ENCODE measurements around the gene KCNF1.

The KCNF1 gene

DNA sequence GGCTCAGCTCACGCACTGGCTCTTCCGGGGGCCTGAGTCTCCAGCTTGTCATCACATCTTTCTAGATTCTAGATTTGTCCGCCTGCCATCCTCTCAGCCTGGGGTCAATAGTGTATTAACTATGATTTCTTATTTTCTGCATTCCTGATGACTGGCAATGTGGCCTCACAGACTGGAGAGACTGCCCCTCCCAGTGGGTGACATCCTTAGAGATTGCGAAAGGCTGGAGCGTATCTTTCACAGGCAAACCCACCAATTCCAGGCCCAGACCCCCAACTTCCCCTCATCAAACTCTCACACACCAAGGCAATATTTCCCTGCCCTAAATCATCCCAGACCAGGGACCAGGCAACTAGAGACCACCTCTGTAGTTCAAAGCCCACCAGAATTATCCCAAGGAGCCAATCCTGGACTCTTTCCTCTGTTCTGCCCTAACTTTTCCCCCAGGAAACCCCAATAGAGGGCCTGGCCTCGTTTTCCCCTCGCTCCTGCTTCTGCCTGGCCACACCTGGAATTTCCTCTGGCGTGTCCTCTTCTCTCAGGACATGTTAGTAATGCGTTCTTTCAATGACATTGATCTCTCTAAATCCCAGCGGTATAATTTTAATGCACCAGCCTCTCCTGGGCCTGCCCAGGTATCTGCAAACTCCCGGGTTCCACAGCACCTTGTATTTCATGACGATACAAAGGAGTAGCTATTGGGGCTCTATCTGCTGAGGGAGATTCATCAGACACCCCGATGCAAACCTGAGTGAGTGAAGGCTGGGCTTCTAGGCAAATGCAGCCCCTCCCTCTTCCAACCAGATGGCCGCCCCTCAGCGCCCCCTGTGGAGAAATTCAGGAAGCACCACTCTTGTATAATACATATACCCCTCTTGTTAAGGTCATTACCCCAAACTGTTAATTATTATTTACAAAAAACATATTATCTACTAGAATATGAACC is 2.4 kb upstream of the KCNF1 start:
- TF ChIP-seq, protein P1, sequence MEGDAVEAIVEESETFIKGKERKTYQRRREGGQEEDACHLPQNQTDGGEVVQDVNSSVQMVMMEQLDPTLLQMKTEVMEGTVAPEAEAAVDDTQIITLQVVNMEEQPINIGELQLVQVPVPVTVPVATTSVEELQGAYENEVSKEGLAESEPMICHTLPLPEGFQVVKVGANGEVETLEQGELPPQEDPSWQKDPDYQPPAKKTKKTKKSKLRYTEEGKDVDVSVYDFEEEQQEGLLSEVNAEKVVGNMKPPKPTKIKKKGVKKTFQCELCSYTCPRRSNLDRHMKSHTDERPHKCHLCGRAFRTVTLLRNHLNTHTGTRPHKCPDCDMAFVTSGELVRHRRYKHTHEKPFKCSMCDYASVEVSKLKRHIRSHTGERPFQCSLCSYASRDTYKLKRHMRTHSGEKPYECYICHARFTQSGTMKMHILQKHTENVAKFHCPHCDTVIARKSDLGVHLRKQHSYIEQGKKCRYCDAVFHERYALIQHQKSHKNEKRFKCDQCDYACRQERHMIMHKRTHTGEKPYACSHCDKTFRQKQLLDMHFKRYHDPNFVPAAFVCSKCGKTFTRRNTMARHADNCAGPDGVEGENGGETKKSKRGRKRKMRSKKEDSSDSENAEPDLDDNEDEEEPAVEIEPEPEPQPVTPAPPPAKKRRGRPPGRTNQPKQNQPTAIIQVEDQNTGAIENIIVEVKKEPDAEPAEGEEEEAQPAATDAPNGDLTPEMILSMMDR (conservative IDR thresholded peaks at IDR 0.05; ENCODE audit: low read length) = peak; percentile 35
- DNase-seq (ENCODE audit: low read depth) = no peak
- H3K4me3 ChIP-seq (ENCODE audit: low read length) = no peak overlapping the region

DNA sequence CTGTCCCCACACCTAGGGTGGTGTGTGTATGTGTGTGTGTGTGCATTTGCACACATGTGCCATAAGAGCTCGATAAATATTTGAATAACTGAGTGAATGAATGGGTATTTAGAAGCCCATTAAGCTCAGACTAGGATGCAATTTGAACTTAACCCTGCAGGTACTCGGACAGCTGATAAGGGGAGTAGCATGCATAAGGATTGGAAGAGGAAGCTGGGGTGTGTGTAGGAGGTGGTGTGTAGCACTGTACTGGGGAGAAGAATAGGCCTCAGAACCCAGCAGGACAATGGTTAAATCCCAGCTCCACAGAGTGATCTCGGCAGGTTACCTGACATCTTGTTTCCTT is 1.8 kb upstream of the KCNF1 start:
- DNase-seq (ENCODE audit: low read depth) = no peak
- no peak overlapping the region for H3K4me3 ChIP-seq (ENCODE audit: low read length)
- TF ChIP-seq, protein P1 (conservative IDR thresholded peaks at IDR 0.05; ENCODE audit: low read length) = no peak

DNA sequence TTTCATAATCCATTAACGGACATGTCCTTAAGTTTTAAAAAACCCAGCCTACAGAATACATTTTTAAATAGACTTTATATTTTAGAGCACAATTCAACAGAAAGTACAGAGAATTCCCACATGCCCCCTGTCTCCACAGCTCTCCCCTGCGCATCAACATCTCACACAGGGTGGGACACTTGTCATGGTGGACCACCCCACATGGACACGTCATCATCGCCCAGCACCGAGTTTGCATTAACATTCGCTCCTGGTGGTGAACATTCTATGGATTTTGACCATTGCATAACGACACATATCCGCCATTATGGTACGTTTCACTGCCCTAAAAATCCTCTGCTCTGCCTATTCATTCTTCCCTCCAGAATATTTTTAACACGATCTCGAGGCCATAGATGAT is 1.1 kb upstream of the KCNF1 start:
- no peak overlapping the region for H3K4me3 ChIP-seq (ENCODE audit: low read length)
- TF ChIP-seq, protein P1 (conservative IDR thresholded peaks at IDR 0.05; ENCODE audit: low read length) = no peak
- DNase-seq (ENCODE audit: low read depth) = no peak

DNA sequence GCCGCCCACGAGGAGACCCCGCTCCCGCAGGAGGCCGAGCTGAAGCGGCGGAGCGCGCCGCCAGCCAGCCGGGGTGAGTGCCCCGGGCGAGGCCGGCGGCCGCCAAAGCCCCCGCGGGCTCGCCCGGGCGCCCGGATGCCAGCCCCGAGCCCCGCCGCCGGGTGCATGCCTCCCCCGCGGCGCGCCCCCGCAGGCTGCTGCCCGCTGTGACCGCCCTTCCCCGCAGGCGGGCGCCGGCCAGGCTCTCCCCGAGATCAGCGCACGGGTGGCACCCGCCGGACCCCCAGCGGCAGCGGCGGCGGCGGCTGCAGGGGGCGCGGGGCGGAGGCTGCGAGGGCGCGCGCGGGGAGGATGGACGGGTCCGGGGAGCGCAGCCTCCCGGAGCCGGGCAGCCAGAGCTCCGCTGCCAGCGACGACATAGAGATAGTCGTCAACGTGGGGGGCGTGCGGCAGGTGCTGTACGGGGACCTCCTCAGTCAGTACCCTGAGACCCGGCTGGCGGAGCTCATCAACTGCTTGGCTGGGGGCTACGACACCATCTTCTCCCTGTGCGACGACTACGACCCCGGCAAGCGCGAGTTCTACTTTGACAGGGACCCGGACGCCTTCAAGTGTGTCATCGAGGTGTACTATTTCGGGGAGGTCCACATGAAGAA is 470 bp downstream of the KCNF1 start:
- H3K4me3 ChIP-seq (ENCODE audit: low read length) = no peak overlapping the region; the same call in 1 of the 2 replicates
- TF ChIP-seq, protein P1 (conservative IDR thresholded peaks at IDR 0.05; ENCODE audit: low read length) = no peak
- DNase-seq (ENCODE audit: low read depth) = no peak

DNA sequence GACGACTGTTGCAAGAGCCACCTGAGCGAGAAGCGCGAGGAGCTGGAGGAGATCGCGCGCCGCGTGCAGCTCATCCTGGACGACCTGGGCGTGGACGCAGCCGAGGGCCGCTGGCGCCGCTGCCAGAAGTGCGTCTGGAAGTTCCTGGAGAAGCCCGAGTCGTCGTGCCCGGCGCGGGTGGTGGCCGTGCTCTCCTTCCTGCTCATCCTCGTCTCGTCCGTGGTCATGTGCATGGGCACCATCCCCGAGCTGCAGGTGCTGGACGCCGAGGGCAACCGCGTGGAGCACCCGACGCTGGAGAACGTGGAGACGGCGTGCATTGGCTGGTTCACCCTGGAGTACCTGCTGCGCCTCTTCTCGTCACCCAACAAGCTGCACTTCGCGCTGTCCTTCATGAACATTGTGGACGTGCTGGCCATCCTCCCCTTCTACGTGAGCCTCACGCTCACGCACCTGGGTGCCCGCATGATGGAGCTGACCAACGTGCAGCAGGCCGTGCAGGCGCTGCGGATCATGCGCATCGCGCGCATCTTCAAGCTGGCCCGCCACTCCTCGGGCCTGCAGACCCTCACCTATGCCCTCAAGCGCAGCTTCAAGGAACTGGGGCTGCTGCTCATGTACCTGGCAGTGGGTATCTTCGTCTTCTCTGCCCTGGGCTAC is 1.2 kb downstream of the KCNF1 start:
- TF ChIP-seq, protein P1 (conservative IDR thresholded peaks at IDR 0.05; ENCODE audit: low read length) = no peak
- DNase-seq (ENCODE audit: low read depth) = no peak

DNA sequence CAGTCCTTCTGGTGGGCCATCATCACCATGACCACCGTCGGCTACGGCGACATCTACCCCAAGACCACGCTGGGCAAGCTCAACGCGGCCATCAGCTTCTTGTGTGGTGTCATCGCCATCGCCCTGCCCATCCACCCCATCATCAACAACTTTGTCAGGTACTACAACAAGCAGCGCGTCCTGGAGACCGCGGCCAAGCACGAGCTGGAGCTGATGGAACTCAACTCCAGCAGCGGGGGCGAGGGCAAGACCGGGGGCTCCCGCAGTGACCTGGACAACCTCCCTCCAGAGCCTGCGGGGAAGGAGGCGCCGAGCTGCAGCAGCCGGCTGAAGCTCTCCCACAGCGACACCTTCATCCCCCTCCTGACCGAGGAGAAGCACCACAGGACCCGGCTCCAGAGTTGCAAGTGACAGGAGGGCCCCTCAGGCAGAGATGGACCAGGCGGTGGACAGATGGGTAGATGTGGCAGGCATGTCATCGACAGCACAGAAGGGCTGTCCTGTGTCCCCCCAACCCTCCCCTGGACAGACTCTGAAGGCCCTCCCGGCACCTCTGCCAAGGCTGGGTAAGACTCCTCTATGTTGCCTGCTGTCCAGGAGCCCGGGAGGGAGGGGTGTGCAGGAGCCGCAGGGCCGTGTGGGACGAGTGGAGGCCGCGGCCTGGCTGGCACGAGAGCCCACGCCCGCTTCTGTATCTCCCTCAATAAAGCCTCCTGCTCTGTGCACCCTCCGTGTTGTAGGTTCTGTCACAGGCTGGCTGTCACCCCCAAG is 2.0 kb downstream of the KCNF1 start:
- no peak overlapping the region for H3K4me3 ChIP-seq (ENCODE audit: low read length)
- DNase-seq (ENCODE audit: low read depth) = no peak
- TF ChIP-seq, protein P1 (conservative IDR thresholded peaks at IDR 0.05; ENCODE audit: low read length) = no peak

More for the DNA sequence above, 1.2 kb downstream of the KCNF1 start:
- no peak overlapping the region for H3K4me3 ChIP-seq (ENCODE audit: low read length)

Measured in AG10803 (cell line).